ENCODE measurements around the gene EDAR.

DNA sequence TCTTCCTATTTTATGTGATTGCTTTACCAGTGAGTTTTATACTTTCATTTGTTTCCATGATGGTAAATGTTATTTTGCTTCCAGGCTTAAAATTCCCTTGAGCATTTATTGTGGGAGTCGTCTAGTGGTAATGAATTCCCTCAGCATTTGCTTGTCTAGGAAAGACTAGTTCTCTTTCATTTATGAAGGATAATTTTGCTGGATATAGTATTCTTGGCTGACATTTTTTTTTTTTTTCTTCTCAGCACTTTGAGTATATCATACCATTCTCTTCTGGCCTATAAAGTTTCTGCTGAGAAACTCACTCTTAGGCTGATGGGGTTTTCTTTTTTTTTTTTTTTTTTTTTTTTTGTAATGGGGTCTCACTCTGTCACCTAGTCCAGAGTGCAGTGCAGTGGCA, 99.1 kb downstream of the EDAR start:
- TF ChIP-seq, protein P1, sequence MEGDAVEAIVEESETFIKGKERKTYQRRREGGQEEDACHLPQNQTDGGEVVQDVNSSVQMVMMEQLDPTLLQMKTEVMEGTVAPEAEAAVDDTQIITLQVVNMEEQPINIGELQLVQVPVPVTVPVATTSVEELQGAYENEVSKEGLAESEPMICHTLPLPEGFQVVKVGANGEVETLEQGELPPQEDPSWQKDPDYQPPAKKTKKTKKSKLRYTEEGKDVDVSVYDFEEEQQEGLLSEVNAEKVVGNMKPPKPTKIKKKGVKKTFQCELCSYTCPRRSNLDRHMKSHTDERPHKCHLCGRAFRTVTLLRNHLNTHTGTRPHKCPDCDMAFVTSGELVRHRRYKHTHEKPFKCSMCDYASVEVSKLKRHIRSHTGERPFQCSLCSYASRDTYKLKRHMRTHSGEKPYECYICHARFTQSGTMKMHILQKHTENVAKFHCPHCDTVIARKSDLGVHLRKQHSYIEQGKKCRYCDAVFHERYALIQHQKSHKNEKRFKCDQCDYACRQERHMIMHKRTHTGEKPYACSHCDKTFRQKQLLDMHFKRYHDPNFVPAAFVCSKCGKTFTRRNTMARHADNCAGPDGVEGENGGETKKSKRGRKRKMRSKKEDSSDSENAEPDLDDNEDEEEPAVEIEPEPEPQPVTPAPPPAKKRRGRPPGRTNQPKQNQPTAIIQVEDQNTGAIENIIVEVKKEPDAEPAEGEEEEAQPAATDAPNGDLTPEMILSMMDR (optimal IDR thresholded peaks at IDR 0.05 in 1 of 3, IDR thresholded peaks at IDR 0.05 in 1 of 3, conservative IDR thresholded peaks at IDR 0.05 in 1 of 3; ENCODE audit: extremely low read depth in 1 of 3, insufficient read depth in 2 of 3, low read length in 3 of 3): no peak
- no peak for TF ChIP-seq EZH2 (IDR thresholded peaks at IDR 0.05; ENCODE audit: low read length)
